Measurements from ENCODE around the gene SRSF10. TPM values are rescaled to one million over a fixed set of nuclear protein-coding genes. Genes with fewer than 3 reads are reported as not detected.
A peak's percentile ranks its signal among the peaks of the same experiment; 100 is the strongest.

The SRSF10 gene
- total and polyA plus RNA-seq, 2 experiments from 2014 or later: 196 to 275 TPM

- Histone ChIP-seq H2AFZ (no peak overlapping the region), H3F3A (replicated peaks; ENCODE audit: low read depth) (peaks cover 9% of the 10 kb centered on the region; the same call in 1 of the 2 replicates), H3K4me1 (ENCODE audit: insufficient read depth) (peaks cover 6% of the 10 kb centered on the region), H3K27me3 (ENCODE audit: insufficient read depth) (no peaks in the 10 kb centered on the region), H3K9me2 (ENCODE audit: insufficient read depth) (no peaks in the 10 kb centered on the region), H4K20me1 (replicated peaks; ENCODE audit: insufficient read depth) (peaks cover 7% of the 10 kb centered on the region), H3K36me3 (ENCODE audit: insufficient read depth) (peaks cover 33% of the 10 kb centered on the region), H3K27ac (ENCODE audit: low read depth) (peak overlapping the region; percentile 85), H3K4me2 (no peak overlapping the region), H3K4me3 (no peak overlapping the region), H3K79me2 (replicated peaks; ENCODE audit: insufficient read depth) (peaks cover 40% of the 10 kb centered on the region)
- TF ChIP-seq ZNF331 (CRISPR knock-in tag; IDR thresholded peaks at IDR 0.05; ENCODE audit: low read depth) (no peak), ZNF114 (CRISPR knock-in tag; IDR thresholded peaks at IDR 0.05) (no peak), NANOG (IDR thresholded peaks at IDR 0.05; ENCODE audit: borderline replicate concordance) (no peak), REST (IDR thresholded peaks at IDR 0.05; ENCODE audit: unreplicated experiment) (no peak), EZH2 (IDR thresholded peaks at IDR 0.05; ENCODE audit: low read depth, unreplicated experiment) (no peak), POLR2AphosphoS5 (IDR thresholded peaks at IDR 0.05; ENCODE audit: low read depth) (no peak), EZH2phosphoT487 (IDR thresholded peaks at IDR 0.05; ENCODE audit: unreplicated experiment) (no peak), CTCF (conservative IDR thresholded peaks at IDR 0.05; ENCODE audit: low read depth in 2 of 2) (no peak), CREB1 (CRISPR knock-in tag; IDR thresholded peaks at IDR 0.05; ENCODE audit: low read depth) (no peak), ETS1 (IDR thresholded peaks at IDR 0.05) (no peak), ZNF462 (CRISPR knock-in tag; IDR thresholded peaks at IDR 0.05) (no peak), STAT1 (IDR thresholded peaks at IDR 0.05; ENCODE audit: unreplicated experiment) (no peak), JUNB (IDR thresholded peaks at IDR 0.05; ENCODE audit: unreplicated experiment) (no peak)
- no peak overlapping the region for H3K4me3 Mint-ChIP-seq
- H3K27me3 Mint-ChIP-seq (ENCODE audit: insufficient read depth, low read depth, poor library complexity): no peaks in the 10 kb centered on the region
- DNase-seq (ENCODE audit: low spot score): no peak
- peaks cover 4% of the 10 kb centered on the region; the same call in 2 of the 3 replicates for H3K4me1 Mint-ChIP-seq
- H3K9me3 Mint-ChIP-seq: no peaks in the 10 kb centered on the region
- H3K27ac Mint-ChIP-seq: peak overlapping the region; percentile 37; the same call in 1 of the 2 replicates
- ATAC-seq: no peak
- H3K36me3 Mint-ChIP-seq (ENCODE audit: low read depth): peaks cover 61% of the 10 kb centered on the region
Measured at GRCh38 chr1:23964790-23965740, 15.1 kb downstream of the SRSF10 start.

Data from GM23338 (cell line).